ENCODE data around the gene VMAC. TPM values are rescaled to one million over a fixed set of nuclear protein-coding genes. Genes with fewer than 3 reads are reported as not detected.

VMAC gene
- total and polyA plus RNA-seq, 2 of the 8 experiments (the other 6 are each of a cell fraction or from before 2014, with no cell fraction given), result 1.3 to 2.2 TPM

DNA sequence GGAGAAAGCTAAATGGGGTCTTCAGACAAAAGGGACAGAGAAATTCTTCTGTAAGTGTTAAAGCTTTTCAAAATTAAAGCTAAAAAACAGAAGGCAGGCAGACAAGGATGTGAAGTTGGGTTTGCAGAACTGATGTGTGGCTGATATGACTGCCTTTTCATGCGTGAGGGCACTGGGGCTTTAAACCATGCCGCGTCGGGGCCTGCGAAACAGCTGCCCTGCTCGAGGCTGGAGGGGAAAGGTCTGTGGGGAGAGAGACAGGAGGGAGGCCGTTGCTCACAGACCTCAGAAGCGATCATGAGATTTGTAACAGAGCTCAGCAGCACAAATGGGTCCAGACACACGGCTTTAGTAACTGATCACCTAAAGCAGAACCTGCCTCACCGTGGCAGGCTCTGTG is 32.9 kb downstream of the VMAC start:
- H2BK5ac ChIP-seq (ENCODE audit: low read depth, low read length), result no peak overlapping the region
- H3K36me3 ChIP-seq (ENCODE audit: control insufficient read depth in 2 of 4, insufficient read depth in 4 of 4, low read length in 3 of 4), result peaks cover 0 to 32% (median 9%) of the 10 kb centered on the region in 4 experiments; a peak in 5 of 8 replicates
- peaks cover 24% of the 10 kb centered on the region for H3K79me1 ChIP-seq (ENCODE audit: low read depth, low read length)
- no peak overlapping the region for H4K5ac ChIP-seq (ENCODE audit: insufficient read length, low read depth, low read length)
- H2BK12ac ChIP-seq (ENCODE audit: low read depth, low read length), result no peak overlapping the region
- no peaks in the 10 kb centered on the region; a peak in 1 of 7 replicates for H3K4me1 ChIP-seq (replicated peaks in 1 of 4; ENCODE audit: control insufficient read depth in 3 of 4, insufficient read depth in 4 of 4, low read length in 3 of 4)
- no peak overlapping the region for H3K4ac ChIP-seq (replicated peaks; ENCODE audit: insufficient read length, low read depth, low read length)
- no peak overlapping the region for H2AFZ ChIP-seq (ENCODE audit: low read length)
- no peak overlapping the region for H3K4me3 ChIP-seq (ENCODE audit: extremely low read depth in 1 of 4, insufficient read depth in 2 of 4, low read depth in 3 of 4, low read length in 4 of 4)
- H3K79me2 ChIP-seq (ENCODE audit: control insufficient read depth in 1 of 2, insufficient read depth in 2 of 2, low read length in 2 of 2), result peaks cover 0 to 16% of the 10 kb centered on the region in 2 experiments; a peak in 1 of 4 replicates
- POLR2A ChIA-PET (ENCODE audit: partially characterized antibody), result interaction anchor here (0.9 kb wide), 1 partner anchor 110 kb away, joined by 3 read pairs; no protein-coding TSS in a partner anchor
- TF ChIP-seq ATF3 (IDR thresholded peaks at IDR 0.05; ENCODE audit: insufficient read depth, low read depth, low read length) (no peak), BRCA1 (IDR thresholded peaks at IDR 0.05; ENCODE audit: low read depth, low read length) (no peak), YY1 (IDR thresholded peaks at IDR 0.05; ENCODE audit: low read depth, low read length) (no peak), SIN3A (conservative IDR thresholded peaks at IDR 0.05 in 1 of 2, IDR thresholded peaks at IDR 0.05 in 1 of 2; ENCODE audit: low read depth in 1 of 2, low read length in 2 of 2) (no peak), SP4 (IDR thresholded peaks at IDR 0.05; ENCODE audit: low read length) (no peak), NRF1 (IDR thresholded peaks at IDR 0.05; ENCODE audit: low read depth, low read length) (no peak), PHF8 (conservative IDR thresholded peaks at IDR 0.05; ENCODE audit: low read depth, low read length) (no peak), TBP (IDR thresholded peaks at IDR 0.05; ENCODE audit: low read depth, low read length) (no peak), SIX5 (IDR thresholded peaks at IDR 0.05; ENCODE audit: low read depth, low read length) (no peak)
- H2AK5ac ChIP-seq (ENCODE audit: low read depth, low read length), result no peak overlapping the region
- no peak for FAIRE-seq
- peaks cover 15 to 20% of the 10 kb centered on the region in 2 experiments for H4K20me1 ChIP-seq (replicated peaks in 1 of 2; ENCODE audit: control insufficient read depth in 1 of 2, insufficient read depth in 2 of 2, low read length in 2 of 2)
- H3K56ac ChIP-seq (replicated peaks; ENCODE audit: insufficient read length, low read depth, low read length), result no peak overlapping the region
- no peak overlapping the region for H2BK120ac ChIP-seq (replicated peaks; ENCODE audit: low read depth, low read length)
- no peak overlapping the region for H4K8ac ChIP-seq (ENCODE audit: extremely low read depth, insufficient read depth, low read length)
- no peak overlapping the region for H3K23ac ChIP-seq (ENCODE audit: insufficient read length)
- CTCF ChIA-PET (ENCODE audit: partially characterized antibody), result interaction anchor here (1.0 to 4.2 kb wide), 4 partner anchors 30 to 85 kb away, joined by 4 to 11 read pairs (median 7); no protein-coding TSS in a partner anchor
- H3K9ac ChIP-seq (replicated peaks in 1 of 4; ENCODE audit: extremely low read depth in 1 of 4, low read depth in 3 of 4, low read length in 3 of 4), result no peak overlapping the region
- no peaks in the 10 kb centered on the region for H3K9me3 ChIP-seq (ENCODE audit: insufficient read depth in 2 of 2, low read depth in 1 of 2, low read length in 1 of 2)
- H3K27ac ChIP-seq (ENCODE audit: low read depth, low read length), result no peak overlapping the region
- no peak overlapping the region for H3K18ac ChIP-seq (ENCODE audit: extremely low read depth, low read length)
- H3K23me2 ChIP-seq (ENCODE audit: low read depth, low read length), result no peaks in the 10 kb centered on the region
- no peak overlapping the region for H4K91ac ChIP-seq (replicated peaks; ENCODE audit: insufficient read length, low read length)
- no peak overlapping the region for H2BK15ac ChIP-seq (ENCODE audit: low read length)
- H2BK20ac ChIP-seq (ENCODE audit: low read length), result no peak overlapping the region
- 87% methylated on average over 10 of the region's 10 CpGs; no CpG with 5 or more reads in 1 of the 2 experiments for WGBS, 2 experiments (ENCODE audit: extremely low coverage in 1 of 2, insufficient coverage in 1 of 2, insufficient read length in 1 of 2, insufficient replicate concordance in 2 of 2, low coverage in 1 of 2, low lambda C conversion rate in 2 of 2, missing lambda C conversion rate in 1 of 2)
- H3K14ac ChIP-seq (ENCODE audit: insufficient read length), result no peak overlapping the region
- H3K27me3 ChIP-seq (replicated peaks in 1 of 4; ENCODE audit: control insufficient read depth in 3 of 4, extremely low read depth in 1 of 4, insufficient read depth in 3 of 4, low read length in 3 of 4), result no peaks in the 10 kb centered on the region
- H3K4me2 ChIP-seq (ENCODE audit: insufficient read depth in 1 of 2, low read depth in 2 of 2, low read length in 2 of 2), result no peak overlapping the region
- no peak for DNase-seq (ENCODE audit: low read depth in 1 of 2, low spot score in 2 of 2)
